Right cardiac atrium (tissue), 5 donors: Measurements from ENCODE around the gene AKAP14. TPM values are rescaled to one million over a fixed set of nuclear protein-coding genes. Genes with fewer than 3 reads are reported as not detected.
"Not testable (repeated sequence)": the region's sequence is repeated elsewhere in the genome, so short reads cannot be mapped to it uniquely, and the experiment has no call there.

Experiments
- ATAC-seq, 2 donors: fragments of 200-7000 bp; cut with Tn5 transposase; one replicate each; pipeline versions ENCODE4 v1.8.0 to v1.9.1; 2020; ENCODE audit warnings: moderate library complexity in 2 of 2, mild to moderate bottlenecking in 1 of 2
- DNase-seq, 3 donors: peaks; one replicate each; pipeline ENCODE4 v3.0.0-alpha.2; 2020
- H3K27ac ChIP-seq: one replicate; pipeline ENCODE4 v1.5.1; 2013; ENCODE audit warnings: mild to moderate bottlenecking, low read length, control low read depth, moderate library complexity
- H3K27me3 ChIP-seq: one replicate; pipeline ENCODE4 v1.6.1; 2013; ENCODE audit not compliant: control insufficient read depth, insufficient read depth
- H3K4me1 ChIP-seq: one replicate; pipeline ENCODE4 v1.6.1; 2013; ENCODE audit warnings: low read length; ENCODE audit not compliant: control insufficient read depth, insufficient read depth
- H3K4me3 ChIP-seq: one replicate; pipeline ENCODE4 v1.5.1; 2013; ENCODE audit warnings: low read length, control low read depth
- H3K9me3 ChIP-seq: one replicate; pipeline ENCODE4 v1.6.1; 2013; ENCODE audit warnings: low read length; ENCODE audit not compliant: control insufficient read depth
- WGBS: extraction: QIAGEN DNeasy Blood & Tissue Kit; methylation state at CpG from one replicate; pipeline ENCODE4 v1.1.7; 2013; 5-methylcytosine and 5-hydroxymethylcytosine counted together
- intact Hi-C, 4 donors: fragments of 100-400 bp; cut with DNase I; formaldehyde crosslinking; loops; one replicate each; pipeline versions ENCODE4 v1.11.0 to v1.14.0; 2022 to 2023
- polyA plus RNA-seq: library from polyadenylated mRNA; stranded (reverse); fragments of 200-250 nt; gene quantifications from one replicate; pipeline ENCODE4 v1.2.3, GENCODE V29; 2013
- total RNA-seq, 4 donors: library from RNA; stranded (reverse); fragmentation: NEBNext Ultra II Directional; extraction: Animal tissue kit (Norgen Biotek cat#: 25700); gene quantifications; one replicate each; pipeline ENCODE4 v1.2.1, GENCODE V29; 2021
- donor health status: healthy with polysubstance abuse.
- donor health status: DM: no; HTN: yes; CAD: no.
- donor health status: DM: no; HTN: no; CAD: no.
- donor health status: DM: no; HTN: yes; CAD: no; lungs with severe emphysema.
- donor health status: DM: yes; HTN: yes; CAD: no.

AKAP14 gene
- total and polyA plus RNA-seq, 5 donors = not detected

- DNase-seq (no peak), ATAC-seq (no peak)
- intact Hi-C loops = no loop called here
- 99% methylated on average over 3 of the region's 3 CpGs for WGBS
- H3K9me3 ChIP-seq = no peaks in the 10 kb centered on the region
- no peak overlapping the region for H3K4me3 ChIP-seq
- no peak overlapping the region for H3K27ac ChIP-seq
- H3K27me3 ChIP-seq = no peaks in the 10 kb centered on the region
- no peaks in the 10 kb centered on the region for H3K4me1 ChIP-seq
These were observed 39.7 kb downstream of the AKAP14 start for GRCh38 chrX:119935215-119935874.

- H3K4me3 ChIP-seq = no peak overlapping the region
- H3K9me3 ChIP-seq = no peaks in the 10 kb centered on the region
- peaks cover 3% of the 10 kb centered on the region for H3K4me1 ChIP-seq
- no peak for ATAC-seq
- intact Hi-C loops = no loop called here
- H3K27me3 ChIP-seq = no peaks in the 10 kb centered on the region
- no peak for DNase-seq
- H3K27ac ChIP-seq = no peak overlapping the region
These were observed 45.6 kb downstream of the AKAP14 start for GRCh38 chrX:119941336-119941735.

GRCh38 chrX:119942173-119942819 lies 46.6 kb downstream of the AKAP14 start:
- peaks cover 3% of the 10 kb centered on the region for H3K4me1 ChIP-seq
- no peaks in the 10 kb centered on the region for H3K27me3 ChIP-seq
- ATAC-seq (no peak), DNase-seq (no peak)
- H3K4me3 ChIP-seq = peak overlapping the region; percentile 71
- 49% methylated on average over 13 of the region's 13 CpGs for WGBS
- H3K27ac ChIP-seq = no peak overlapping the region
- H3K9me3 ChIP-seq = no peaks in the 10 kb centered on the region
- intact Hi-C loops = no loop called here

GRCh38 chrX:119942831-119943184 lies 47.1 kb downstream of the AKAP14 start:
- WGBS = under 1% methylated on average over 14 of the region's 14 CpGs
- Histone ChIP-seq H3K9me3 (no peaks in the 10 kb centered on the region), H3K4me1 (peaks cover 3% of the 10 kb centered on the region), H3K27ac (peak overlapping the region; percentile 94), H3K27me3 (no peaks in the 10 kb centered on the region), H3K4me3 (peak overlapping the region; percentile 71)
- DNase-seq (no peak), ATAC-seq (no peak)
- intact Hi-C loops = no loop called here

GRCh38 chrX:119943185-119943988 lies 47.7 kb downstream of the AKAP14 start, which contains the start of gene NKAP:
NKAP (minus strand) TSS chrX:119943751; CDS start chrX:119943605, 146 bp downstream.
- intact Hi-C loops = no loop called here
- WGBS = under 1% methylated on average over 59 of the region's 59 CpGs
- H3K27ac ChIP-seq = peak within 1 kb of the TSS; percentile 94
- DNase-seq (peak; percentile 81 to 90 (median 89)), ATAC-seq (peak; percentile 97)
- H3K27me3 ChIP-seq = no peaks in the 10 kb centered on the region
- no peaks in the 10 kb centered on the region for H3K9me3 ChIP-seq
- H3K4me3 ChIP-seq = peak within 1 kb of the TSS; percentile 71
- H3K4me1 ChIP-seq = peaks cover 3% of the 10 kb centered on the region

- intact Hi-C loops = no loop called here
- 74% methylated on average over 6 of the region's 6 CpGs for WGBS
These were observed 49.8 kb downstream of the AKAP14 start for GRCh38 chrX:119945481-119945880.

GRCh38 chrX:119948381-119948780 lies 52.7 kb downstream of the AKAP14 start:
- 75% methylated on average over 5 of the region's 5 CpGs for WGBS
- DNase-seq = no peak
- no peaks in the 10 kb centered on the region for H3K4me1 ChIP-seq
- no peak for ATAC-seq
- no peaks in the 10 kb centered on the region for H3K9me3 ChIP-seq
- no peaks in the 10 kb centered on the region for H3K27me3 ChIP-seq
- H3K4me3 ChIP-seq = no peak overlapping the region
- no peak overlapping the region for H3K27ac ChIP-seq
- intact Hi-C loops = no loop called here

More at GRCh38 chrX:119945481-119945880, 49.8 kb downstream of the AKAP14 start:
- Histone ChIP-seq H3K4me3 (no peak overlapping the region), H3K27ac (no peak overlapping the region), H3K27me3 (no peaks in the 10 kb centered on the region), H3K4me1 (peaks cover 3% of the 10 kb centered on the region), H3K9me3 (no peaks in the 10 kb centered on the region)
- no peak for DNase-seq
- no peak for ATAC-seq

GRCh38 chrX:119954374-119954773 lies 58.7 kb downstream of the AKAP14 start:
- DNase-seq (no peak), ATAC-seq (no peak)
- no peaks in the 10 kb centered on the region for H3K27me3 ChIP-seq
- intact Hi-C loops = no loop called here
- H3K4me3 ChIP-seq = no peak overlapping the region
- no peaks in the 10 kb centered on the region for H3K4me1 ChIP-seq
- no peak overlapping the region for H3K27ac ChIP-seq
- no peaks in the 10 kb centered on the region for H3K9me3 ChIP-seq
- 73% methylated on average over 3 of the region's 3 CpGs for WGBS

- H3K4me3 ChIP-seq, ATAC-seq, H3K27ac ChIP-seq, H3K4me1 ChIP-seq, H3K9me3 ChIP-seq, intact Hi-C loops, H3K27me3 ChIP-seq: not testable (repeated sequence)
- DNase-seq = peak in 1 of 3 donors; percentile 48
- WGBS = 84% methylated on average over 21 of the region's 21 CpGs
These were observed 60.3 kb downstream of the AKAP14 start for GRCh38 chrX:119955807-119956570.

GRCh38 chrX:119960625-119961024 lies 64.9 kb downstream of the AKAP14 start:
- Histone ChIP-seq H3K27me3 (no peaks in the 10 kb centered on the region), H3K4me1 (no peaks in the 10 kb centered on the region), H3K4me3 (no peak overlapping the region), H3K27ac (no peak overlapping the region), H3K9me3 (no peaks in the 10 kb centered on the region)
- intact Hi-C loops = no loop called here
- no peak for DNase-seq
- ATAC-seq = no peak
